ENCODE results near the gene ARRDC5.

ARRDC5 gene

DNA sequence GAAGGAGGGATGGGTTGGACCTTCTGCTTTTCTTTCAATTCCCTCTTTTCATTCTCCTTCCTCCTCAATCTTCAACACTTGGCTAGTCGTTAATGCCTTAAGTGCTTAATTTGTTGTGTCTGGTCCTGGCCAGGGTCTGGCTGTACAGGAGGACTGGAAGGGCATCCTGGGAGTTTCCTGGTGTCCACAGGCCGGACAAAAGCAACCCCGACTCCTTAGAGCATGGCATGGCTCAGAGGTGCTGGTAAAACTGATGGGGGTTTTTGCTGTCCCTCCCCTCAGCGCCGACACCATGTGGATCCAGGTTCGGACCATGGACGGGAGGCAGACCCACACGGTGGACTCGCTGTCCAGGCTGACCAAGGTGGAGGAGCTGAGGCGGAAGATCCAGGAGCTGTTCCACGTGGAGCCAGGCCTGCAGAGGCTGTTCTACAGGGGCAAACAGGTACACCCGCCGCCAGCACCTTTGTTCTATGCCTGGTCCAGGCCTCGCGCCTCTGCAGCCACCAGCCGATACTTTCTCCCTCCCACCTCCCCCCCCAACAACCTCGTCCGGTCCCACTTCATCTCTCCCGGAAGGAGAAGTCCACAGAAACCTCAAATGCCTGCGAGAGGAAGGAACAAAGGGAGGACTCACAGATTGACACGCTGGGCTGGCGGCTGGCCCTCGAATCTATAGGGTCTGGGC lies 8.0 kb upstream of the ARRDC5 start:
- POLR2A ChIA-PET = interaction anchor here (0.7 to 1.0 kb wide), 3 partner anchors 31 to 171 kb away, joined by 3 to 6 read pairs (median 3); partner anchors contain the start of gene KDM4B
- CTCF ChIA-PET = interaction anchor here (0.7 to 9.6 kb wide), 18 partner anchors 8 to 439 kb away, joined by 3 to 172 read pairs (median 4); partner anchors contain the start of genes ARRDC5, PLIN3 and TICAM1
- TF ChIP-seq, protein P1, sequence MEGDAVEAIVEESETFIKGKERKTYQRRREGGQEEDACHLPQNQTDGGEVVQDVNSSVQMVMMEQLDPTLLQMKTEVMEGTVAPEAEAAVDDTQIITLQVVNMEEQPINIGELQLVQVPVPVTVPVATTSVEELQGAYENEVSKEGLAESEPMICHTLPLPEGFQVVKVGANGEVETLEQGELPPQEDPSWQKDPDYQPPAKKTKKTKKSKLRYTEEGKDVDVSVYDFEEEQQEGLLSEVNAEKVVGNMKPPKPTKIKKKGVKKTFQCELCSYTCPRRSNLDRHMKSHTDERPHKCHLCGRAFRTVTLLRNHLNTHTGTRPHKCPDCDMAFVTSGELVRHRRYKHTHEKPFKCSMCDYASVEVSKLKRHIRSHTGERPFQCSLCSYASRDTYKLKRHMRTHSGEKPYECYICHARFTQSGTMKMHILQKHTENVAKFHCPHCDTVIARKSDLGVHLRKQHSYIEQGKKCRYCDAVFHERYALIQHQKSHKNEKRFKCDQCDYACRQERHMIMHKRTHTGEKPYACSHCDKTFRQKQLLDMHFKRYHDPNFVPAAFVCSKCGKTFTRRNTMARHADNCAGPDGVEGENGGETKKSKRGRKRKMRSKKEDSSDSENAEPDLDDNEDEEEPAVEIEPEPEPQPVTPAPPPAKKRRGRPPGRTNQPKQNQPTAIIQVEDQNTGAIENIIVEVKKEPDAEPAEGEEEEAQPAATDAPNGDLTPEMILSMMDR (IDR thresholded peaks at IDR 0.05; ENCODE audit: control extremely low read depth, extremely low read depth, low read depth, missing control alignments) = no peak
- DNase-seq (ENCODE audit: extremely low spot score) = no peak

DNA sequence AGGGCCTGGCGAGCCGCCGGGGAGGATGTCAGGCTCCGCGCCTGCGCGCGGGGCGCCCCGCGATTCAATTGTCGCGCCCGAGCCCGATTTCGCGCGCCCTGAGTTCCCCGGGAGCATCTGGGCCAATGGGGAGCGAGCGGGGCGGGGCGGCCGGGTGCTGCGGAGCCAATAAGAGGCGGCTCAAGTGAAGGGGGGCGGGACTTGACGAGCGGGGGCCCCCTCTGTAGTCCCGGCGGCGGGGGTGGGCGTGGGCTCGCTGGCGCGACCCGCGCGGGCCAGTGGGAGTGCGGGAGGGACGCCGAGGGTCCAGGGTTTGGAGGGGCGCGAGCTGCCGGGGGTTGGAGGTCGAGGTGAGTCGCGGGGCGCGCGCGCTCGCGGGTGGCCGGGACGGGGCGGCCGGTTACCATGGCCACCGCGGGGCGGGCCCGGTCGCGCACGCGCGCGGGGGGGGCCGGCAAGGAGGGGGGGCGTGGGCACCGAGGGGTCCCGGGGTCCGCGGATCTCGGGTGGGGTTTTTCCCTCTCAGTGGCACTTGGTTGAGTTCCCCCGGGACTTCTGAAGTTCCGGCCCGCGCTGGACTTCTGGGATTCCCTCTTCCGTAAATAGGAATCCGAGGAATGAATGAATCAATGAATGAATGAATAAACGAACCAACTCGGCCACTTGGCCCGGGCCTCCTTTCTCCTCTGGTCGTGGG lies 7.3 kb upstream of the ARRDC5 start:
- peak; percentile 98 for DNase-seq (ENCODE audit: extremely low spot score)
- TF ChIP-seq, protein P1 (IDR thresholded peaks at IDR 0.05; ENCODE audit: control extremely low read depth, extremely low read depth, low read depth, missing control alignments) = no peak
- ChIA-PET POLR2A (no interaction called here), CTCF (interaction anchor here (1.3 to 9.6 kb wide), 6 partner anchors 17 to 412 kb away, joined by 3 to 172 read pairs (median 12); partner anchors contain the start of gene PLIN3)

DNA sequence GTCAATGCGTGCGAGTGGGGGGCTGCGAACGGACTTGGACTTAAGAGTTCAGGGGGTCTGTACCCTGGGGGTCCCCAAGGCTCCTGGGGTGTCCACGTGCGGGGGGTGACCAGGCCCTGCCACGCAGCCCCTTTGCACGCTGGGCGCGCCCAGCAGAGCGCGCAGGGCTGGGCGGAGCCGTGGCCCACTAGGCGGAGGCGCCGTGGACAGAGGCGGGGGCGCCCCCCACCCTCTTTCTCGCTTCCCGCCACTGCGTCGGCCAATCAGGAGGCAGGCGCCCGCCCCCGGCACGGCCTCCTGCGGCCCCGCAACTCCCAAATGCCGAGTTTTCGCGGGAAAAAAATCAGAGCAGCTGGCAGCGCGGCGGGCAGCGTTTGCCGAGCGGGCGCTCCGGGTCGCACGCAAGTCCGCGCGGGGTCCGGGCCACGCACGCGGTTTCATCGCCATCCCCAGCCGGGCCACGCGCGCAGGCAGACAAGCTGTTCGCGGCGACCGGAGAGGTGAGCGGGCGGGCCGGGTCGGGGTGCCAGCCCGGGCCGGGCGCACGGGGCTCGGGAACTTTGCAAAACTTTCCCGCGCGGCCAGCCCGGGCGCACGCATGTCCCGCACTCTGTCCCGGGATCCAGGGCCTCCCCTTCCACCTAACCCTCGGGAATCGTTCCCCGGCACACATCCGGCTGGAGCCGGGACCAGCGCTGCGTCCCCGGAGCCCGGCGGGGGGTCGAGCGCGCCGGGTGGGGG lies 6.6 kb upstream of the ARRDC5 start, which contains the start of gene UHRF1:
Gene UHRF1 (plus strand): TSS at position 346 of the 741 bp plus-strand sequence. CDS start 1,385 bp downstream, outside the sequence.
- ChIA-PET POLR2A (no interaction called here), CTCF (no interaction called here)
- TF ChIP-seq, protein P1 (IDR thresholded peaks at IDR 0.05; ENCODE audit: control extremely low read depth, extremely low read depth, low read depth, missing control alignments) = no peak
- DNase-seq (ENCODE audit: extremely low spot score) = peak; percentile 81

DNA sequence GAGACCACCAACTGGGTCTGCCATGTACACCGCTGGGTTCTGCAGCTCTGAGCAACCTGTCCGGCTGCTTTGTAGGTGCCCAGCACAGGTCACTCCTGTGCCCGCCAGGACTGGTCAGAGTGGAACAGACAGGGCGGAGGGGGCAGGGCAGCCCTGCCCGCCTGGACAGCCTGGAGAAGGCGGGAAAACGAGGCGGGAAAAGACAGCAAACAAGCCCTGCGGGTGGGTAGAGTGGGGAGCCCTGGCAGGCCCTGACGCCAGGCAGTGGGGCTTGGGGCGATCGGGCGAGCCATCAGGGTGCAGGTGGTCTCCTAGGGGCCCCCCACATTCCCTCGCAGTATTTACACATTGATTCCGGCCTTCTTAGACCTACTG lies 6.1 kb upstream of the ARRDC5 start:
- TF ChIP-seq, protein P1 (IDR thresholded peaks at IDR 0.05; ENCODE audit: control extremely low read depth, extremely low read depth, low read depth, missing control alignments) = no peak
- POLR2A ChIA-PET = no interaction called here
- no peak for DNase-seq (ENCODE audit: extremely low spot score)
- CTCF ChIA-PET = interaction anchor here (1.5 kb wide), 1 partner anchor 99 kb away, joined by 11 read pairs; no protein-coding TSS in a partner anchor

DNA sequence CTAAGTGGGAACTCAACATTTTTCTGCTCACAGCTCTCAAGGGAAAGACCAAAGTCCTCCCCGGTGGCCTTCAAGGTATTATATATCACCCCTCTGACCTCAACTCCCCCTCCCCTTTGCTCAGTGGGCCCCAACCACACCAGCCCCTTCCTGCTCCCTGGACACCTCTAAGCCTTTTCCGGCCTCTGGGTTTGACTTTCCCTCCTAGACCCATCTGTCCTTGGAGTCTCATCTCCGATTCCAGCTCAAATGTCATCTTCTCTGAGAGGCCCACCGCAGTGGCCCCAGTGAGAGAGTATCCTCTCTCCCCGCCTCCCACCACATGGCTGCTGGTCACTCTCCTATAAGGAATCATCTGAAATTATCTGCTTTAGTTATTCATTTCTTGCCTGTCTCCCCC lies 5.7 kb upstream of the ARRDC5 start:
- ChIA-PET POLR2A (no interaction called here), CTCF (interaction anchor here (1.5 kb wide), 1 partner anchor 99 kb away, joined by 11 read pairs; no protein-coding TSS in a partner anchor)
- TF ChIP-seq, protein P1 (IDR thresholded peaks at IDR 0.05; ENCODE audit: control extremely low read depth, extremely low read depth, low read depth, missing control alignments) = no peak
- DNase-seq (ENCODE audit: extremely low spot score) = no peak

DNA sequence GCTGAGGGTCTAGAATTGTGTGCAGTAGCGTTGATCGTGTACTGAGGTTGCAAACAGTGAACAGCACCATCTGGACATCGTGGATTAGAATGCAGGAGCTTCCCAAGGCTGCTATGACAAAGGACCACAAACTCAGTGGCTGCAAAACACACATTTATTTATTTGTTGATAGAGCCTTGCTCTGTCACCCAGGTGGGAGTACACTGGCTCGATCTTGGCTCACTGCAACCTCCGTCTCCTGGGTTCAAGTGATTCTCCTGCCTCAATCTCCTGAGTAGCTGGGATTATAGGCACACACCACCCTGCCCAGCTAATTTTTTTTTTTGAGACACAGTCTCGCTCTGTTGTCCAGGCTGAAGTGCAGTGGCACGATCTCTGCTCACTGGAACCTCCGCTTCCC lies 4.3 kb upstream of the ARRDC5 start:
- ChIA-PET CTCF (no interaction called here), POLR2A (no interaction called here)
- no peak for DNase-seq (ENCODE audit: extremely low spot score)
- TF ChIP-seq, protein P1 (IDR thresholded peaks at IDR 0.05; ENCODE audit: control extremely low read depth, extremely low read depth, low read depth, missing control alignments) = no peak
